ENCODE data around the gene PDLIM7. TPM values are rescaled to one million over a fixed set of nuclear protein-coding genes. Genes with fewer than 3 reads are reported as not detected.
A peak's percentile ranks its signal among the peaks of the same experiment; 100 is the strongest.

PDLIM7 gene
- total and polyA plus RNA-seq, 2 of the 4 experiments (the other 2 are of a cell fraction), result 70.4 to 534 TPM

DNA sequence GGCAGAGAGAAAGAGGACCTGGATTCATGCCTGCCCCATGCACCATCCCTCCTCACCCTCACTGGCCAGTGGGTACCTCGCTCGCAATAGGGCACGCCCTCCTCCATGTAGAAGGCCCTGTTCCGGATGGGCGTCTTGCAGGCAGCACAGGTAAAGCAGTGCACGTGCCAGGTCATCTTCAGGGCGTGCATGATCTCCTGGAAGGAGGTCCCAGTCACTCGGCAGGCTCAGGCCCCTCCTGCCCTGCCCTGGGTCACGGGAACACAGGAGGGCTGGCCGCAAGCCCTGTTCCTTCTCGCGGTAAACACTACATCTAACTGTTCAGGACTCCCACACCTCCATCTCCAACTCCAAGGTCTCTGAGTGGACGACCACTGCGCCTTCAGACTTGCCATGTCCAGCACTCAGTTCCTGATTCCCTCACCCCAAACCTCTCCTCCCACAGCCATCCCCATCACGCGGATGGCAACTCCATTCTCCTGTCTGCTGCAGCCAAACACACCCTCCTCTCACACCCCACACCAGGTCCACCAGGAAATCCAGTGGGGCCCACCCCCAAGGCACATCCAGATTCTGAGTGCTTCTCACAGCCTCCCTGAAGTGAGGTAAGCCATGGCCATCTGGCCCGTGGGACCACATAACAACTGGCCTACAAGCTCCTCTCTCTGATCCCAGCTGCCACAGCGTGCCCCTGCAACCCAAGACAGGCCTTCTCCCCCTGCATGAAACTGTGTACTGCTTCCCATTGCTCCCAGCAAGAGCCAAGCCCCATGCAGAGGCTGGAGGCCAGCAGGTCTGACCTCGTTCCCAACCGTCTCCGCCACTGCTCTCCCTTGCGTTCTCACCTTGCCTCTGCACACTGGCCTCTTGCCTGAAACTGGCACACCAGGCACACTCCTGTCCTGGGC, 13.2 kb downstream of the PDLIM7 start:
- DNase-seq (no peak), ATAC-seq (ENCODE audit: low read depth) (peak; percentile 0; the same call in 1 of the 2 replicates)
- Histone ChIP-seq H3K4ac (ENCODE audit: low read depth, low read length) (no peak overlapping the region), H2AK5ac (ENCODE audit: low read depth, low read length) (no peak overlapping the region), H4K20me1 (ENCODE audit: insufficient read depth, low read length) (peaks cover 90% of the 10 kb centered on the region), H3K79me1 (ENCODE audit: low read depth in 1 of 2, low read length in 2 of 2) (peaks cover 40 to 75% of the 10 kb centered on the region in 2 experiments), H4K5ac (ENCODE audit: low read depth, low read length) (no peak overlapping the region), H3K23ac (ENCODE audit: low read depth, low read length) (no peak overlapping the region; the same call in 1 of the 2 replicates), H3K14ac (replicated peaks; ENCODE audit: low read depth, low read length) (no peak overlapping the region), H2BK15ac (ENCODE audit: low read depth, low read length) (no peak overlapping the region), H3K27me3 (ENCODE audit: control insufficient read depth, insufficient read depth, low read length) (no peaks in the 10 kb centered on the region), H3K27ac (ENCODE audit: insufficient read depth, low read length) (peak overlapping the region; percentile 19; the same call in 1 of the 2 replicates), H3K4me1 (ENCODE audit: control insufficient read depth, insufficient read depth, low read length) (peaks cover 17% of the 10 kb centered on the region; the same call in 1 of the 2 replicates), H2AK9ac (replicated peaks; ENCODE audit: low read depth, low read length, poor library complexity) (peak overlapping the region; percentile 68), H3K4me2 (ENCODE audit: low read depth, low read length) (no peak overlapping the region), H2AFZ (replicated peaks; ENCODE audit: low read length, poor library complexity) (peak overlapping the region; percentile 4), H3K9me1 (ENCODE audit: insufficient read depth, low read length) (peaks cover 21% of the 10 kb centered on the region; the same call in 1 of the 2 replicates), H4K8ac (ENCODE audit: low read depth in 2 of 2, low read length in 2 of 2) (peak overlapping the region in 1 of 2 experiments; percentile 8; a peak in 1 of 4 replicates), H3K9ac (ENCODE audit: low read depth, low read length) (no peak overlapping the region), H4K91ac (ENCODE audit: insufficient read depth, low read depth, low read length) (no peak overlapping the region), H2BK5ac (ENCODE audit: low read depth, low read length, poor library complexity, severe bottlenecking) (no peak overlapping the region), H3K9me3 (ENCODE audit: control insufficient read depth, insufficient read depth, low read length) (no peaks in the 10 kb centered on the region), H2BK20ac (ENCODE audit: low read depth, low read length) (no peak overlapping the region), H3K4me3 (ENCODE audit: insufficient read depth, low read depth, low read length) (no peak overlapping the region), H3K56ac (ENCODE audit: extremely low read depth, insufficient read depth, low read length) (no peak overlapping the region), H3K36me3 (ENCODE audit: control insufficient read depth, insufficient read depth, low read length) (peaks cover 81% of the 10 kb centered on the region), H2BK120ac (ENCODE audit: low read depth, low read length) (no peak overlapping the region), H3K18ac (ENCODE audit: low read depth, low read length) (no peak overlapping the region)
- dilution Hi-C loops (cut with HindIII; ENCODE audit: low sequenced_read_pairs, unreplicated experiment) (no loop called here), in situ Hi-C loops (cut with MboI; ENCODE audit: low sequenced_read_pairs) (no loop called here), intact Hi-C loops (cut with micrococcal nuclease) (no loop called here)
- CTCF ChIA-PET, result interaction anchor here (1.1 kb wide), 1 partner anchor 80 kb away, joined by 3 read pairs; no protein-coding TSS in a partner anchor
- no peak for TF ChIP-seq MAZ (IDR thresholded peaks at IDR 0.05; ENCODE audit: borderline replicate concordance, low read depth, low read length)
- no peak for TF ChIP-seq CHD1 (IDR thresholded peaks at IDR 0.05; ENCODE audit: low read depth, low read length)
- TF ChIP-seq RAD21 (IDR thresholded peaks at IDR 0.05; ENCODE audit: low read length), result no peak
- TF ChIP-seq POLR2A (IDR thresholded peaks at IDR 0.05; ENCODE audit: low read depth, low read length), result no peak
- TF ChIP-seq FOS (IDR thresholded peaks at IDR 0.05; ENCODE audit: low read depth, low read length), result no peak
- no peak for TF ChIP-seq RFX5 (IDR thresholded peaks at IDR 0.05; ENCODE audit: low read depth, low read length)
- TF ChIP-seq BHLHE40 (IDR thresholded peaks at IDR 0.05; ENCODE audit: low read depth, low read length), result no peak
- no peak for TF ChIP-seq NFE2L2 (IDR thresholded peaks at IDR 0.05; ENCODE audit: low read depth, low read length)
- TF ChIP-seq, protein P1, sequence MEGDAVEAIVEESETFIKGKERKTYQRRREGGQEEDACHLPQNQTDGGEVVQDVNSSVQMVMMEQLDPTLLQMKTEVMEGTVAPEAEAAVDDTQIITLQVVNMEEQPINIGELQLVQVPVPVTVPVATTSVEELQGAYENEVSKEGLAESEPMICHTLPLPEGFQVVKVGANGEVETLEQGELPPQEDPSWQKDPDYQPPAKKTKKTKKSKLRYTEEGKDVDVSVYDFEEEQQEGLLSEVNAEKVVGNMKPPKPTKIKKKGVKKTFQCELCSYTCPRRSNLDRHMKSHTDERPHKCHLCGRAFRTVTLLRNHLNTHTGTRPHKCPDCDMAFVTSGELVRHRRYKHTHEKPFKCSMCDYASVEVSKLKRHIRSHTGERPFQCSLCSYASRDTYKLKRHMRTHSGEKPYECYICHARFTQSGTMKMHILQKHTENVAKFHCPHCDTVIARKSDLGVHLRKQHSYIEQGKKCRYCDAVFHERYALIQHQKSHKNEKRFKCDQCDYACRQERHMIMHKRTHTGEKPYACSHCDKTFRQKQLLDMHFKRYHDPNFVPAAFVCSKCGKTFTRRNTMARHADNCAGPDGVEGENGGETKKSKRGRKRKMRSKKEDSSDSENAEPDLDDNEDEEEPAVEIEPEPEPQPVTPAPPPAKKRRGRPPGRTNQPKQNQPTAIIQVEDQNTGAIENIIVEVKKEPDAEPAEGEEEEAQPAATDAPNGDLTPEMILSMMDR (conservative IDR thresholded peaks at IDR 0.05; ENCODE audit: low read depth, low read length), result no peak
- POLR2A ChIA-PET (ENCODE audit: unreplicated experiment), result no interaction called here
- 83% methylated on average over 17 of the region's 22 CpGs; no CpG with 5 or more reads in 1 of the 2 experiments for WGBS, 2 experiments (ENCODE audit: extremely low coverage in 2 of 2, insufficient read length in 1 of 2)
- BruUV-seq (replicated peaks), result no TSS peak

Measured in IMR-90 (cell line).